NCI-H1417 treated with DMSO at 0.1 percent for 48 hours (cell line): ENCODE data around the gene ZNF134.

Experiments used
- DNase-seq: peaks from one replicate; lab custom pipeline; 2025; lab: John Stamatoyannopoulos, UW

The ZNF134 gene

GRCh38 chr19:57641715-57642234, 27.7 kb downstream of the ZNF134 start:
- no peak for DNase-seq

DNA sequence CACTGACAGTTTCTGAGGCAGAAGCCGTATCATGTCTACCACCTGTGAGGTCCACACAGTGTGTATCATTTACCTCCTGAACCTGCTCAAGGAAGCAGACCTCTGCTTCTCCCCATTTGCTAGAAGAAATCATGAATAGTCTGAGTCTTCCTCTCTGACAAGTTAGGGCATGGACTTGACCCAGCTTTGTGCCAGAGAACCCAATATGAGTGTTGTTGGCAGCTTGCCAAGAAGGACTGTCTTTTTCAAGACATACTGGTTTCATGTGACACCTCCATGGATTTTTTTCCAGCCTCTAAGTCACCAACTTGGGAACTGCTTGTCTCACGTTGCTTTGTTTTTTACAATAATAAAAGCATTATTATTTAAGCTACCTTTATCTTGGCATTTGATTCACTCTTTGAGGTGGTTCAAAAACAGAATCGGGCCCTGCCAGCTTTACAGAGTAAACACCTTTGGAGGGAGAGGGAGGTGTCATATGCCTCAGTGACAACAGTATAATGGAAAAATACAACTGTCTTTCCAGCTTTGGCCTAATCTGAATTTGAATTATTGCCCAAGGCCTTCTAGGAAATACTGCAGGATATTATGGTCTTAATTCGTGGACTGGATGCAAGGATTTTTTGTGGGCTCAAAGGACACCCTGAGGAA, 28.5 kb downstream of the ZNF134 start:
- DNase-seq, result no peak

GRCh38 chr19:57643734-57644133, 29.7 kb downstream of the ZNF134 start:
- DNase-seq, result no peak

- DNase-seq, result no peak
Observed at GRCh38 chr19:57648331-57649003, 34.4 kb downstream of the ZNF134 start.

DNA sequence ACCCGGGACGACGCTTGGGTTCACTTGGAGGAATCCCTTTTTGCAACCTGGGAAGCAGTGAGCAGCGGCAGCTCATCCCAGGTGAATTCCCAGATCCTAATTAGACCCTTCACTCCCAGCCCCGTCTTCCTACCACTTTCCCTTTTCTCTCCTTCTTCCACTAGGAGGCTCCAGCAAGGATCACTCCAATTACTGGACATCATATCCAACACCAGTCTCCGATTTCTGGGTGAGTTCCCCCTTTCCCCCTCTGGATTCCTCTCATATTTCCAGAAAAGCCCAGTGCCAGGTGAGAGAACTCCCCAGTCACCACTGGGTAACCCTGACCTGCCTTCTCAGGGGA, 37.6 kb downstream of the ZNF134 start:
- no peak for DNase-seq

GRCh38 chr19:57653689-57654088, 39.6 kb downstream of the ZNF134 start:
- DNase-seq, result no peak

DNA sequence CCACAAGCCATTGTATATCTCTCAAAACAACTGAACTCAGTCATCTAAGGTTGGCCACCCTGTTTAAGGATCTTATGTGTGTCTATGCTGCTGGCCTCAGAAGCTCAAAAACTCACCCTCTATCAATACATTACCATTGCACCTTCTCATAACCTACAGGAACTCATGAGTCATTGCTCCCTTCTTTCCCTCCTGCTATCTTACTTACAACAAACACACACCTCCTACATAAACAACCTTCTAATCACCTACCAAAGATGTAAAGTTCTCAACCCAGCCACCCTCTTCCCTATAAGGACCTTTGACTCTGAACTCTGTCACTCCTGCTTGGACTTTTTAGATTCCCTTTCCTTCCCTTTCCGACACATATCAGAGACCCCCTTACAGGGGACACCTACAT, 41.4 kb downstream of the ZNF134 start:
- no peak for DNase-seq

DNA sequence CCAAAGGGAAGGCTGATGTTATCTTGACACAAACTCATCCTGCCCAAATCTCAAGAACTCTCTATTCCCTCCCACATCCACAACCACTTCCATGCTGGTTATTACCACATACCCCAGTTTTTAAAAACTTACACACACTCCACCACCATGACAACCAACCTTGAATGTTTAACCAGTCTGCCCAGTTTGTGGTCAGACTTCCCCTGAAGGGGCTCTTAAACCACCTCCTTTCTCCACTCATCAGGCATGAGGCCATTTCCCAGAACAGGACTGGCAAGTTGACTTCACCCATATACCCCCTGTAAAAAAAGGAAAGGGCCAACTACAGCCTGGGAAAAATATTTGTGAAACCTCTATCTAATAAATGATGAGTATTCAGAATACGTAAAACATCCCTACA, 42.3 kb downstream of the ZNF134 start:
- DNase-seq, result no peak

GRCh38 chr19:57664269-57665127, 50.5 kb downstream of the ZNF134 start:
- no peak for DNase-seq

GRCh38 chr19:57665261-57665806, 51.3 kb downstream of the ZNF134 start:
- no peak for DNase-seq

DNA sequence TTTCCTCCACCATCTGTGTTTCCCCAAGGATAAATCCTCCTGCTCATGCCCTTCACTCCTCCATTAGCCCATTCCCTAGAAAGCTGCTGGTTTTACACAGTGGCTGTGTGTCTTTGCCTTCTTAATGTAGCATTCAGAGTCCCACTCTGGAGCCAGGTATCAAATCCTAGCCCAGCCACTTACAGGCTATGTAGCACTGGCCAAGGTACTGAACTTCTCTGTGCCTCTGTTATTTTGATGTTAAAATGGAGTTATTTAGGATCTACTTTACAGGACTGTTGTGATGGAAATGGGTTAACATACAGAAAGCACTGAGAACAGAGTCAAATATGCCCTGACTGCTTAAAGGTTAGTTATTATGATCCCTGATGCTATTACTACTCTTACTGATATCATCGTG, 53.2 kb downstream of the ZNF134 start:
- DNase-seq, result no peak

DNA sequence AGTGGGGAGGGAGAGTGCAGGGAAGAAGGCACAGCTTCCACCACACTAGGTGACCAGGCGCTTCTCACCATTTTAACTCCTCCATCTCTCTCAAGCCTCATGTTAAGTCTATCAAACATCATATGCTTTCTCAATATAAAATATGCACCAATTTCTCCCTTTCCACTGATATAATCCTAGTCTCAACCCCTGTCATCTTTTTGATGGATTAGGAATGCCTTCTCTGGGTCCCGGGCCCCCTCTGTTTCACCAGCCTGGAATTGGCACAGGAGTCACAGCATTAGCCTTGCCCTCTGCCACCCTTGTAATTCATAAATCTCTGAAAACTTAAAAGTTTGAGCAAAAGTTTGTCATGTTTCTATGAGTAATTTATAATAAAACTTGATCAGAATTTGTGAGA, 54.6 kb downstream of the ZNF134 start, which contains the start of gene ZSCAN4:
ZSCAN4 (plus strand) TSS at position 301 of the 400 bp plus-strand sequence. CDS start 7,211 bp downstream, outside the sequence.
- DNase-seq, result no peak

DNA sequence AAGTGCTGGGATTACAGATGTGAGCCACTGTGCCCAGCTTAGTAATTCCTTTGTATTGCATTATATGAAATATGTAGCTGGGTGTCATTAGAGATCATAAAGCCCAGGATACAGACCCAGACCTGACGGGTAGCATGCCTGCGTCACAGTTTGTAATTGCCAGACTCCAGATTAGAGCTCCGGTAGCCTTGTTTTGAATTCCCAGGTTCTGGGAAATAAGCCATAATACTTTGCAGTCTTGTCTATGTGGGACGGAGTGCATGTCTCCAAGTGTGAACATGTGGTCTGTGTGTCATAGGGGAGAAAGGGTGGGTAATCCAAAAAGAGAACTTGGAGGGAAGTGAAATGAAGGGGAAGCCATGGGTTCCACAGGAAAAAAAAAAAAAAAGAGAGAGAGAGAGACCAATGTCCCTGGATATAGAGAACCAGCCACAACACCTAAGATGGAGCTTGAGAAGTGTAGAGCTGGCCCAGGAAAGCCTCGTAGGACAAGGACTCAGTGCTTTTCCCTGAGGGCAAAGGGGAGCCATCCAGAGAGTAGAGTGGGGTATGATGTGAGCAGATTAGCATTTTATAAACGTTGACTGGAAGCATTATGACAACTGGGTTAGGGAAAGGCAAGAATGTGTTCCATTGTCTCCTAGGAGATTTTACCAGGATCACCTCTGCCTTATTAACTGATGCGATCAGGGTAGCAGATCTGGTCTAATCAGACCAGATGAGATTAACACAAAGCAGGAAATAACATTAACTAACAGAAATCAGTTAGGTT, 57.3 kb downstream of the ZNF134 start:
- no peak for DNase-seq

DNA sequence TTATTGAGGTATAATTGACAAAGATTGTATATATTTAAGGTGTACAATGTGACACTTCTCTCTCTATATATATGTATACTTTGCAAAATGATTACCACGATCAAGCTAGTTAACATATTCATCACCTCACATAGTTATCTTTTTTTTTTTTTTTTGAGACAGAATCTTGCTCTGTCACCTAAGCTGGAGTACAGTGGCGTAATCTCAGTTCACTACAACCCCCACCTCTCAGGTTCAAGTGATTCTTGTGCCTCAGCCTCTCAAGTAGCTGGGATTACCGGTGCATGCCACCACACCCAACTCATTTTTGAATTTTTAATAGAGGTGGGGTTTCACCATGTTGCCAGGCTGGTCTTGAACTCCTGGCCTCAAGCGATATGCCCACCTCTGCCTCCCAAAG, 58.4 kb downstream of the ZNF134 start:
- DNase-seq, result no peak
